CD14-positive monocyte (primary cell): ENCODE measurements around the gene MACF1. TPM values are rescaled to one million over a fixed set of nuclear protein-coding genes. Genes with fewer than 3 reads are reported as not detected.

Experiments
- DNase-seq, 3 donors: peaks; one replicate each; pipeline ENCODE4 v3.0.0-alpha.2; 2011 to 2022
- H2AFZ ChIP-seq: 2 replicates; pipeline ENCODE4 v1.6.0; 2012; ENCODE audit warnings: mild to moderate bottlenecking, low read depth, low read length, inconsistent platforms; ENCODE audit not compliant: insufficient read depth, poor library complexity, severe bottlenecking
- H3K27ac ChIP-seq, 2 donors: 1 replicate in 1 of 2; 2 replicates in 1 of 2; pipeline ENCODE4 v1.5.1; 2012 to 2013; ENCODE audit warnings: low read length in 2 of 2, control low read depth in 1 of 2, inconsistent platforms in 1 of 2, low read depth in 1 of 2, mild to moderate bottlenecking in 1 of 2
- H3K27me3 ChIP-seq, 2 donors: one replicate each; pipeline versions ENCODE4 v1.6.0 to v1.6.1; 2011 to 2013; ENCODE audit warnings: low read length in 2 of 2; ENCODE audit not compliant: control insufficient read depth in 2 of 2, insufficient read depth in 2 of 2
- H3K36me3 ChIP-seq, 2 donors: replicated peaks in 1 of 2; 1 replicate in 1 of 2; 2 replicates in 1 of 2; pipeline versions ENCODE4 v1.5.1 to v1.6.1; 2012 to 2013; ENCODE audit warnings: low read length in 2 of 2, control low read depth in 1 of 2, inconsistent platforms in 1 of 2, mild to moderate bottlenecking in 1 of 2; ENCODE audit not compliant: insufficient read depth in 2 of 2, control insufficient read depth in 1 of 2
- H3K4me1 ChIP-seq, 2 donors: 1 replicate in 1 of 2; 2 replicates in 1 of 2; pipeline versions ENCODE4 v1.5.1 to v1.6.1; 2012 to 2013; ENCODE audit warnings: low read length in 2 of 2, control low read depth in 1 of 2, inconsistent platforms in 1 of 2, mild to moderate bottlenecking in 1 of 2, moderate library complexity in 1 of 2; ENCODE audit not compliant: insufficient read depth in 2 of 2, control insufficient read depth in 1 of 2
- H3K4me2 ChIP-seq: replicated peaks from 2 replicates; pipeline ENCODE3; 2012; ENCODE audit warnings: low read length, moderate library complexity, mild to moderate bottlenecking; ENCODE audit not compliant: poor library complexity, severe bottlenecking; ENCODE audit errors: extremely low read depth
- H3K4me3 ChIP-seq, 3 experiments: fragments of 200-600 bp in 1 of 3; sonication (generic) in 1 of 3; replicated peaks in 1 of 3; 1 replicate in 2 of 3; 2 replicates in 1 of 3; pipeline ENCODE4 v1.5.1; 2011 to 2013; ENCODE audit warnings: low read length in 3 of 3, mild to moderate bottlenecking in 3 of 3, control low read depth in 2 of 3, low read depth in 2 of 3, inconsistent platforms in 1 of 3, moderate library complexity in 1 of 3
- H3K79me2 ChIP-seq: 2 replicates; pipeline ENCODE4 v1.6.0; 2012; ENCODE audit warnings: mild to moderate bottlenecking, control low read depth, inconsistent platforms, low read length, moderate library complexity; ENCODE audit not compliant: insufficient read depth
- H3K9ac ChIP-seq: 2 replicates; pipeline ENCODE4 v1.6.0; 2017; ENCODE audit warnings: low read length, mild to moderate bottlenecking; ENCODE audit not compliant: insufficient read depth, poor library complexity, severe bottlenecking
- H3K9me3 ChIP-seq, 2 donors: replicated peaks in 1 of 2; 1 replicate in 1 of 2; 2 replicates in 1 of 2; pipeline versions ENCODE4 v1.5.1 to v1.6.1; 2012 to 2013; ENCODE audit warnings: low read length in 2 of 2, control low read depth in 1 of 2; ENCODE audit not compliant: control insufficient read depth in 1 of 2, insufficient read depth in 1 of 2
- H4K20me1 ChIP-seq: 2 replicates; pipeline ENCODE4 v1.6.0; 2012; ENCODE audit warnings: mild to moderate bottlenecking, low read length, control low read depth, moderate library complexity; ENCODE audit not compliant: insufficient read depth
- H3K27ac Mint-ChIP-seq, 7 donors: one replicate each; pipeline ENCODE4 v1.8.0; 2020; ENCODE audit warnings: mild to moderate bottlenecking in 7 of 7, mixed read lengths in 7 of 7, moderate library complexity in 6 of 7, inconsistent platforms in 2 of 7
- H3K27me3 Mint-ChIP-seq, 3 donors: one replicate each; pipeline ENCODE4 v1.8.0; 2021 to 2022; ENCODE audit warnings: low read depth in 3 of 3, mild to moderate bottlenecking in 3 of 3, mixed read lengths in 3 of 3, moderate library complexity in 3 of 3, inconsistent platforms in 1 of 3
- H3K36me3 Mint-ChIP-seq, 2 donors: one replicate each; pipeline ENCODE4 v1.8.0; 2020; ENCODE audit warnings: mixed read lengths in 2 of 2, inconsistent platforms in 1 of 2, mild to moderate bottlenecking in 1 of 2
- H3K4me1 Mint-ChIP-seq: one replicate; pipeline ENCODE4 v1.8.0; 2020; ENCODE audit warnings: mild to moderate bottlenecking, mixed read lengths
- H3K4me3 Mint-ChIP-seq, 2 donors: one replicate each; pipeline ENCODE4 v1.8.0; 2020; ENCODE audit warnings: mild to moderate bottlenecking in 2 of 2, mixed read lengths in 2 of 2, moderate library complexity in 1 of 2
- H3K9me3 Mint-ChIP-seq, 7 donors: one replicate each; pipeline ENCODE4 v1.8.0; 2020 to 2022; ENCODE audit warnings: mixed read lengths in 7 of 7, mild to moderate bottlenecking in 6 of 7, moderate library complexity in 6 of 7, inconsistent platforms in 2 of 7
- WGBS: methylation state at CpG from one replicate; pipeline ENCODE4 v1.1.5; 2013; ENCODE audit warnings: missing lambda C conversion rate; ENCODE audit not compliant: insufficient coverage; 5-methylcytosine and 5-hydroxymethylcytosine counted together
- intact Hi-C, 2 donors: fragments of 100-400 bp; cut with micrococcal nuclease; formaldehyde crosslinking; loops; one replicate each; pipeline versions ENCODE4 v1.15.0 to v1.15.1; 2023
- polyA plus RNA-seq, 3 donors: library from polyadenylated mRNA; depleted of rRNA in 1 of 3; unstranded in 2 of 3; stranded (reverse) in 1 of 3; fragments of 300-500 nt in 2 of 3; fragments of >200 nt in 1 of 3; fragmentation: Illumina TruSeq in 2 of 3; gene quantifications; 1 replicate in 2 of 3; 2 replicates in 1 of 3; pipeline ENCODE4 v1.2.3, GENCODE V29; 2012 to 2021
- TF ChIP-seq, protein P1 (sequence below): fragments of 200-600 bp; IDR thresholded peaks from one replicate; pipeline ENCODE4 v1.8.0; 2022; ENCODE audit warnings: antibody characterized with exemption, mild to moderate bottlenecking

The MACF1 gene
- polyA plus RNA-seq, 3 donors: 3.4 to 36.8 (median 4.5) TPM

DNA sequence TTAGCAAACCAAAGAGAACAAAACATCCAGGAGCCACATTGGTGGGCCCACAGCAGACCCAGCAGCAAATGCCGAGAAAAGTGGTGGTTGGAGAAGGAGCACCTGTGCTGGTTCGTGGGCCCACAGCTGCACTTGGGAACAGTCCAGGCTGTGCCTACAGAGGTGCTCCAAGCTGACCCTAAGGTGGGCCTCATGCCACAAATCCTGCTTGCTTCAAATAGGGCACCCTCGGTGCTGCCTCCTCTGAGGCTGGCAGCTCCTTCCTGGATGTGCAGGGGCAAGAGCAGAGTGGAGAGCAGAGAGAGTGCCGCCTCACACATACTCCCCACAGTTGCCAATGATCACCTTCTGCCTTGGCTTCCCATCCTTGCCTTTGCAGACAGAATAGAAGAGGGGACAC, 327.0 kb downstream of the MACF1 start:
- H3K36me3 Mint-ChIP-seq: peaks cover 34 to 50% of the 10 kb centered on the region in 2 donors
- intact Hi-C loops: loop anchor here (10.0 kb wide), 1 partner anchor 47 kb away; no protein-coding TSS in a partner anchor

GRCh38 chr1:39533442-39533841, 328.9 kb downstream of the MACF1 start:
- peaks cover 8% of the 10 kb centered on the region for H3K4me1 Mint-ChIP-seq
- Histone ChIP-seq H2AFZ (no peak overlapping the region), H3K79me2 (no peaks in the 10 kb centered on the region), H3K36me3 (peaks cover 16 to 41% of the 10 kb centered on the region in 2 donors), H3K9ac (no peak overlapping the region), H3K4me3 (no peak overlapping the region), H3K9me3 (no peaks in the 10 kb centered on the region), H3K4me2 (no peak overlapping the region), H4K20me1 (no peaks in the 10 kb centered on the region), H3K4me1 (peaks cover 6 to 11% of the 10 kb centered on the region in 2 donors), H3K27me3 (no peaks in the 10 kb centered on the region), H3K27ac (no peak overlapping the region)
- intact Hi-C loops: loop anchor here (10.0 kb wide), 1 partner anchor 49 kb away; no protein-coding TSS in a partner anchor
- no peak overlapping the region for H3K4me3 Mint-ChIP-seq
- no peak for DNase-seq
- no peaks in the 10 kb centered on the region for H3K9me3 Mint-ChIP-seq
- peaks cover 26 to 39% of the 10 kb centered on the region in 2 donors for H3K36me3 Mint-ChIP-seq
- no CpG with 5 or more reads among the region's 1 CpG for WGBS
- no peak overlapping the region for H3K27ac Mint-ChIP-seq
- TF ChIP-seq, protein P1, sequence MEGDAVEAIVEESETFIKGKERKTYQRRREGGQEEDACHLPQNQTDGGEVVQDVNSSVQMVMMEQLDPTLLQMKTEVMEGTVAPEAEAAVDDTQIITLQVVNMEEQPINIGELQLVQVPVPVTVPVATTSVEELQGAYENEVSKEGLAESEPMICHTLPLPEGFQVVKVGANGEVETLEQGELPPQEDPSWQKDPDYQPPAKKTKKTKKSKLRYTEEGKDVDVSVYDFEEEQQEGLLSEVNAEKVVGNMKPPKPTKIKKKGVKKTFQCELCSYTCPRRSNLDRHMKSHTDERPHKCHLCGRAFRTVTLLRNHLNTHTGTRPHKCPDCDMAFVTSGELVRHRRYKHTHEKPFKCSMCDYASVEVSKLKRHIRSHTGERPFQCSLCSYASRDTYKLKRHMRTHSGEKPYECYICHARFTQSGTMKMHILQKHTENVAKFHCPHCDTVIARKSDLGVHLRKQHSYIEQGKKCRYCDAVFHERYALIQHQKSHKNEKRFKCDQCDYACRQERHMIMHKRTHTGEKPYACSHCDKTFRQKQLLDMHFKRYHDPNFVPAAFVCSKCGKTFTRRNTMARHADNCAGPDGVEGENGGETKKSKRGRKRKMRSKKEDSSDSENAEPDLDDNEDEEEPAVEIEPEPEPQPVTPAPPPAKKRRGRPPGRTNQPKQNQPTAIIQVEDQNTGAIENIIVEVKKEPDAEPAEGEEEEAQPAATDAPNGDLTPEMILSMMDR: no peak
- peaks cover 0 to 1% (median 0%) of the 10 kb centered on the region in 3 donors for H3K27me3 Mint-ChIP-seq

More for the DNA sequence above, 327.0 kb downstream of the MACF1 start:
- no peaks in the 10 kb centered on the region for H3K79me2 ChIP-seq
- H3K27ac Mint-ChIP-seq: peak overlapping the region in 1 of 7 donors; percentile 40
- TF ChIP-seq, protein P1: no peak
- H3K4me3 ChIP-seq: no peak overlapping the region
- H3K4me3 Mint-ChIP-seq: no peak overlapping the region
- WGBS: 88% methylated on average over 3 of the region's 4 CpGs
- no peaks in the 10 kb centered on the region for H4K20me1 ChIP-seq
- H3K27me3 ChIP-seq: no peaks in the 10 kb centered on the region
- peaks cover 26 to 53% of the 10 kb centered on the region in 2 donors for H3K36me3 ChIP-seq
- H3K9me3 ChIP-seq: no peaks in the 10 kb centered on the region
- DNase-seq: no peak
- peaks cover 0 to 1% (median 0%) of the 10 kb centered on the region in 3 donors for H3K27me3 Mint-ChIP-seq
- no peak overlapping the region for H2AFZ ChIP-seq
- H3K4me2 ChIP-seq: no peak overlapping the region
- no peaks in the 10 kb centered on the region for H3K9me3 Mint-ChIP-seq
- no peak overlapping the region for H3K9ac ChIP-seq
- peaks cover 8% of the 10 kb centered on the region for H3K4me1 Mint-ChIP-seq
- H3K27ac ChIP-seq: no peak overlapping the region
- H3K4me1 ChIP-seq: peaks cover 6 to 11% of the 10 kb centered on the region in 2 donors

Other genes starting within 250 kb of the MACF1 start
- gene AKIRIN1, start 213.4 kb upstream of the MACF1 start, polyA plus RNA-seq: 10 to 100 TPM; 41.8 to 61.0 (median 60.8) TPM
- gene NDUFS5, start 178.3 kb upstream of the MACF1 start, polyA plus RNA-seq: 100 to 1,000 TPM; 119 to 463 (median 393) TPM